ENCODE results near the gene MARK4. TPM values are rescaled to one million over a fixed set of nuclear protein-coding genes. Genes with fewer than 3 reads are reported as not detected.

MARK4 gene
- total and polyA plus RNA-seq, 12 donors, result 13.8 to 45.3 (median 32.0) TPM

DNA sequence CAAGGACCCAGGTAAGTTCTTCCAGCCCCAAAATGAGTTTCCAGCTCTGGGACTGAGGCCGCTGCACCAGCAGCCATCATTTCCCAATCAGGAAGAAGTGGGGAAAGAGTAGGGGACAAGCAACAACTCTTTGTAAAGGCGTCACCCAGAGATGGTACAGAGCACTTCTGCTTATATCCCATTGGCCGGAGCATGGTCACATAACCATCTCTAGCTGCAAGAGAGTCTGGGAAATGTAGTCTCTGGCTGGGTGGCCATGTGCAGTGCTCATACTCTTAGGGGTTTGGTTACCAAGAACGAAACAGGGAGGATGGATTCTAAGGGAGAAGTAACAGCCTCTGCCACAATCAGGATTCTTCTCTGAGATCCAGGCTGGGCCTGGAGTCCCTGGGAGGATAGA lies 45.3 kb downstream of the MARK4 start:
- Histone ChIP-seq H3K4me1 (peaks cover 0 to 15% (median 0%) of the 10 kb centered on the region in 9 donors), H3K9me3 (peaks cover 0 to 18% (median 0%) of the 10 kb centered on the region in 11 donors), H3K36me3 (peaks cover 0 to 71% (median 3%) of the 10 kb centered on the region in 9 donors), H3K4me3 (no peak overlapping the region), H3K27ac (no peak overlapping the region), H3K27me3 (no peaks in the 10 kb centered on the region)
- ATAC-seq (no peak), DNase-seq (no peak)
- TF ChIP-seq, protein P1, sequence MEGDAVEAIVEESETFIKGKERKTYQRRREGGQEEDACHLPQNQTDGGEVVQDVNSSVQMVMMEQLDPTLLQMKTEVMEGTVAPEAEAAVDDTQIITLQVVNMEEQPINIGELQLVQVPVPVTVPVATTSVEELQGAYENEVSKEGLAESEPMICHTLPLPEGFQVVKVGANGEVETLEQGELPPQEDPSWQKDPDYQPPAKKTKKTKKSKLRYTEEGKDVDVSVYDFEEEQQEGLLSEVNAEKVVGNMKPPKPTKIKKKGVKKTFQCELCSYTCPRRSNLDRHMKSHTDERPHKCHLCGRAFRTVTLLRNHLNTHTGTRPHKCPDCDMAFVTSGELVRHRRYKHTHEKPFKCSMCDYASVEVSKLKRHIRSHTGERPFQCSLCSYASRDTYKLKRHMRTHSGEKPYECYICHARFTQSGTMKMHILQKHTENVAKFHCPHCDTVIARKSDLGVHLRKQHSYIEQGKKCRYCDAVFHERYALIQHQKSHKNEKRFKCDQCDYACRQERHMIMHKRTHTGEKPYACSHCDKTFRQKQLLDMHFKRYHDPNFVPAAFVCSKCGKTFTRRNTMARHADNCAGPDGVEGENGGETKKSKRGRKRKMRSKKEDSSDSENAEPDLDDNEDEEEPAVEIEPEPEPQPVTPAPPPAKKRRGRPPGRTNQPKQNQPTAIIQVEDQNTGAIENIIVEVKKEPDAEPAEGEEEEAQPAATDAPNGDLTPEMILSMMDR (IDR thresholded peaks at IDR 0.05), result no peak
- intact Hi-C loops (cut with DNase I), result no loop called here
- WGBS, 2 donors, result 92 to 95% methylated on average over 4 of the region's 4 CpGs

DNA sequence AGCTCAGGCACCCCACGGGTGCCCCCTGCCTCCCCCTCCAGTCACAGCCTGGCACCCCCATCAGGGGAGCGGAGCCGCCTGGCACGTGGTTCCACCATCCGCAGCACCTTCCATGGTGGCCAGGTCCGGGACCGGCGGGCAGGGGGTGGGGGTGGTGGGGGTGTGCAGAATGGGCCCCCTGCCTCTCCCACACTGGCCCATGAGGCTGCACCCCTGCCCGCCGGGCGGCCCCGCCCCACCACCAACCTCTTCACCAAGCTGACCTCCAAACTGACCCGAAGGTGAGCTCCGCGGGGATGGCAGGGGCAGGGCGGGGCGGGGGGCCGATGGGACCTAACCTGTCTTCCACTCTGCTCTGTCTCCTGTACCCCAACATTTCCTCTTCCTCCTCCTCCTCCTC lies 46.6 kb downstream of the MARK4 start:
- 96% methylated on average over 12 to 18 of the region's 18 CpGs for WGBS, 2 donors
- DNase-seq, result no peak
- Histone ChIP-seq H3K27ac (no peak overlapping the region), H3K4me1 (peaks cover 0 to 15% (median 0%) of the 10 kb centered on the region in 9 donors), H3K27me3 (no peaks in the 10 kb centered on the region), H3K4me3 (no peak overlapping the region), H3K36me3 (peaks cover 0 to 67% (median 3%) of the 10 kb centered on the region in 9 donors), H3K9me3 (peaks cover 0 to 15% (median 0%) of the 10 kb centered on the region in 11 donors)
- intact Hi-C loops (cut with DNase I), result no loop called here
- TF ChIP-seq, protein P1 (IDR thresholded peaks at IDR 0.05), result no peak
- no peak for ATAC-seq

DNA sequence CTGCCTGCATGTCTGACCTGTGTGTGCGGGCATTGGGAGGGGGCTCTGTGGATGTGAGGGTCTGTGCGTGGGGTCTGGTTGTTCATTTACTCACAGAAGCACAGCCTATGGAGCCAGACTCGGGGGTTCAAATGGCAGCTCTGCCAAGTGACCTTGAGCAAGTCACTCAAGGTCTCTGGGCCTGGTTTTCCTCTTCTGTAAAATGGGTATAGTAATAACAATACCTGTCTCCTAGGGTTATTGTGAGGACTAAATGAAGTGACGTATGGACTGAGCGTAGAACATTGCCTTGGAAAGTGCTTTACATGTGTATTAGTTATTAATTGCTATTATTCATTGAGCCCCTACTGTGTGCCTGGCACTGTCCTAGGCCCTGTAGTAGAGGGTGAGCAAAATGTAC lies 47.2 kb downstream of the MARK4 start:
- H3K27ac ChIP-seq, result no peak overlapping the region
- H3K9me3 ChIP-seq, result peaks cover 0 to 9% (median 0%) of the 10 kb centered on the region in 11 donors
- no peak for DNase-seq
- ATAC-seq, result no peak
- H3K4me3 ChIP-seq, result no peak overlapping the region
- H3K36me3 ChIP-seq, result peaks cover 0 to 67% (median 3%) of the 10 kb centered on the region in 9 donors
- TF ChIP-seq, protein P1 (IDR thresholded peaks at IDR 0.05), result no peak
- peaks cover 0 to 15% (median 0%) of the 10 kb centered on the region in 9 donors for H3K4me1 ChIP-seq
- WGBS, 2 donors, result 95 to 97% methylated on average over 5 of the region's 5 CpGs
- intact Hi-C loops (cut with DNase I), result no loop called here
- no peaks in the 10 kb centered on the region for H3K27me3 ChIP-seq

DNA sequence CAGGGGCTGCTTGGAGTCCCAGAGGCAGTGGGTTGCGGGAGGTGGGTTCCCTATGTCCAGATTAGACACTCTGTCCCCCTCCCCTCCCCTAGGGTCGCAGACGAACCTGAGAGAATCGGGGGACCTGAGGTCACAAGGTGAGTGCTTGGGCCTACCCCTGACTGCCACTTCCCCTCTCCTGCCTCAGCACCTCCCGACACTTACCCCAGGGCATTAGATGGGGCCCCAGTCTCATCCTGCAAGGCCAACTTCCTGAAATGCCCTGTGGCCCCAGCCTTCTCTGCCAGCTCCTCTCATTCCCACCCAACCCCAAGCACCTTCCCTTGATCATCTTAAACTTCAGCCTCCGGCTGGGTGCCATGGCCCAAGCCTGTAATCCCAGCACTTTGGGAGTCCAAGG lies 48.6 kb downstream of the MARK4 start:
- TF ChIP-seq, protein P1 (IDR thresholded peaks at IDR 0.05), result no peak
- intact Hi-C loops (cut with DNase I), result no loop called here
- DNase-seq, result no peak
- Histone ChIP-seq H3K4me1 (peaks cover 0 to 6% (median 0%) of the 10 kb centered on the region in 9 donors), H3K27me3 (no peaks in the 10 kb centered on the region), H3K4me3 (no peak overlapping the region), H3K36me3 (peaks cover 0 to 60% (median 3%) of the 10 kb centered on the region in 9 donors), H3K27ac (no peak overlapping the region), H3K9me3 (peaks cover 0 to 9% (median 0%) of the 10 kb centered on the region in 11 donors)
- no peak for ATAC-seq
- 91 to 94% methylated on average over 6 of the region's 6 CpGs for WGBS, 2 donors
